SU-DHL-6 (cell line): ENCODE measurements around the gene AKR1C3.

Experiments
- CTCF ChIP-seq: fragments of 200-600 bp; sonication (generic); IDR thresholded peaks from one replicate; pipeline ENCODE4 v1.5.1; 2017; ENCODE audit warnings: antibody characterized with exemption, mild to moderate bottlenecking, low read length, moderate library complexity; ENCODE audit not compliant: insufficient read depth, poor library complexity, severe bottlenecking
- EZH2phosphoT487 ChIP-seq: fragments of 200-600 bp; sonication (generic), shearing (Covaris generic); conservative IDR thresholded peaks from 2 replicates; pipeline ENCODE4 v1.6.1; 2018; ENCODE audit warnings: mild to moderate bottlenecking, antibody characterized with exemption, low read length, moderate library complexity, mixed read lengths

GRCh38 chr10:5081091-5081490 is 13.1 kb upstream of the AKR1C3 start:
- TF ChIP-seq CTCF (no peak), EZH2phosphoT487 (no peak)
